Measurements from ENCODE around the gene PJA1. TPM values are rescaled to one million over a fixed set of nuclear protein-coding genes. Genes with fewer than 3 reads are reported as not detected.

PJA1 gene
- total RNA-seq, 1 donor from 2014 or later: 11.3 TPM

DNA sequence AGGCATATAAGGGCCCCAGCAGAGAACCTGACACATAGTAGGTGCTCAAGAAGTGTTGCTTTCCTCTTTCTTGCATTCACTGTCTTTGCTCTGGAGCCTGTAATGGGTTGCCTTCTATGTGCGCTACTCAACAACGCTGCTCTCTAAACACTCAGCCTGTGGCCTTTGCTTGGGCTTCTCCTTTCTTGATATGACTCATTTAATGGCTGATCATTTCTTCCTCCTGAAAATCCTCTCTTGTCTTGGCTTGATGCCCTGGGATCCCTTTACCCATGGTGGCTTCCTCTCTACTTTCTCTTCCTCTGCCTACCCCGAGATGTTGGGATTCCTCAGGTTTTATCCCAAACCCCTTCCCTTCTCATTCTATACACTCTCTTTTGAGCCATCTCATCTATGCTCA, 19.9 kb upstream of the PJA1 start:
- TF ChIP-seq, protein P1, sequence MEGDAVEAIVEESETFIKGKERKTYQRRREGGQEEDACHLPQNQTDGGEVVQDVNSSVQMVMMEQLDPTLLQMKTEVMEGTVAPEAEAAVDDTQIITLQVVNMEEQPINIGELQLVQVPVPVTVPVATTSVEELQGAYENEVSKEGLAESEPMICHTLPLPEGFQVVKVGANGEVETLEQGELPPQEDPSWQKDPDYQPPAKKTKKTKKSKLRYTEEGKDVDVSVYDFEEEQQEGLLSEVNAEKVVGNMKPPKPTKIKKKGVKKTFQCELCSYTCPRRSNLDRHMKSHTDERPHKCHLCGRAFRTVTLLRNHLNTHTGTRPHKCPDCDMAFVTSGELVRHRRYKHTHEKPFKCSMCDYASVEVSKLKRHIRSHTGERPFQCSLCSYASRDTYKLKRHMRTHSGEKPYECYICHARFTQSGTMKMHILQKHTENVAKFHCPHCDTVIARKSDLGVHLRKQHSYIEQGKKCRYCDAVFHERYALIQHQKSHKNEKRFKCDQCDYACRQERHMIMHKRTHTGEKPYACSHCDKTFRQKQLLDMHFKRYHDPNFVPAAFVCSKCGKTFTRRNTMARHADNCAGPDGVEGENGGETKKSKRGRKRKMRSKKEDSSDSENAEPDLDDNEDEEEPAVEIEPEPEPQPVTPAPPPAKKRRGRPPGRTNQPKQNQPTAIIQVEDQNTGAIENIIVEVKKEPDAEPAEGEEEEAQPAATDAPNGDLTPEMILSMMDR (IDR thresholded peaks at IDR 0.05; ENCODE audit: unreplicated experiment): no peak
- H3K27me3 Mint-ChIP-seq (ENCODE audit: unreplicated experiment): peaks cover 3% of the 10 kb centered on the region
- no peaks in the 10 kb centered on the region for H3K9me3 Mint-ChIP-seq (ENCODE audit: unreplicated experiment)
- DNase-seq (ENCODE audit: low spot score): no peak
- no peak overlapping the region for H3K27ac Mint-ChIP-seq (ENCODE audit: unreplicated experiment)
- H3K36me3 Mint-ChIP-seq (ENCODE audit: low read depth, unreplicated experiment): no peaks in the 10 kb centered on the region
- H3K4me1 Mint-ChIP-seq (ENCODE audit: unreplicated experiment): peaks cover 4% of the 10 kb centered on the region
- H3K4me3 Mint-ChIP-seq (ENCODE audit: unreplicated experiment): no peak overlapping the region

DNA sequence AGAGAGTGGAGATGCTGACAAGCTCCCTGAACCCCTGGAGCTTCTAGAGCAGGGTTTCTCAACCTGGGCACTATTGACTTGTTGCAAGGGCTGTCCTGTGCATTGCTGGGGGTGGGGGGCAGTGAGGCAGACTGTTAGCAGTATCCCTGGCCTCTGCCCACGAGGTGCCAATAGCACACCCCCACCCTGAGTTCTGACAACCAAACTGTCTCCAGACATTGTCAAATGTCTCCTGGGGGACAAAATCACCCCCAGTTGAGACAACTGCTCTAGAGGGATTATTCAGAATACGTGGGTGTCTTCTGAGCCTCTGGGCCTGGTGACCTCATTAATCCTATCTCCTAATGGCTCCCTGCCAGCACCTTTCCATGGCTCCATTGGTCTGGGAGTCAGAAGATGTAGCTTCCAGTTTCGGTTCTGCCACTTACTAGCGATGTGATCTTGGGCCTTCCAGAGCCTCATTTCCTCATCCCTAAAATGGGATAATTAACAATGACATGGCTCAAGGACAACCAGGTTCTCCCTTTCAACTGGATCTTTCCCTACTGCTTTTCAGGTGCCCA, 17.6 kb upstream of the PJA1 start:
- TF ChIP-seq, protein P1 (IDR thresholded peaks at IDR 0.05; ENCODE audit: unreplicated experiment): no peak
- Mint-ChIP-seq H3K4me1 (ENCODE audit: unreplicated experiment) (peaks cover 4% of the 10 kb centered on the region), H3K27ac (ENCODE audit: unreplicated experiment) (no peak overlapping the region), H3K36me3 (ENCODE audit: low read depth, unreplicated experiment) (no peaks in the 10 kb centered on the region), H3K9me3 (ENCODE audit: unreplicated experiment) (no peaks in the 10 kb centered on the region), H3K27me3 (ENCODE audit: unreplicated experiment) (peaks cover 7% of the 10 kb centered on the region), H3K4me3 (ENCODE audit: unreplicated experiment) (no peak overlapping the region)
- no peak for DNase-seq (ENCODE audit: low spot score)

DNA sequence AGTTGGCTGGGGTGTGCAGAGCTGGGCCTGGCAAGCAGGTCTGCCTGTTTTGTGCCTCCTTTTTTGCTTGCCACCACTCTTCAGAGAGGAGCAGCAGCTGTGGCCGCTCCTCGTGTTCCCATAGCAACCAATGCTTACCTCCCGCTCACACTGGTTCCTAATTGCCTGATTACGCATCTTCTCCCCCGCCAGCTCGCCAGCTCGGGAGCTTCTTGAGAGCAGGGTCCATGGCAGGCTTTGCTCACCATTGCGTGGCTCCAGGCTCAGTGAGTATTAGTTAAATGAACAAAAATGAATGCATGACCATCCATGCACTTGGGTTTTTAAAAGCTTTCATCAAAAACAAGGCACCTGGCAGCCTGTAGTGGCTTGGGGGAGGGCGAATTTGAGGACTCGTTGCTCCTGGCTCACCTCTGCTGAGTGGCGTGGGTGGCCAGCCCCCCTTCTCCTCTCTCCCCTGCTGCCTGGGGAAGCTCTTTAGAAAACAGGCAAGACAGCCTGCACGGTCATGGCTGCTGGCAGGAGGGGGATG, 14.2 kb upstream of the PJA1 start:
- H3K4me1 Mint-ChIP-seq (ENCODE audit: unreplicated experiment): peaks cover 4% of the 10 kb centered on the region
- no peak for DNase-seq (ENCODE audit: low spot score)
- H3K27me3 Mint-ChIP-seq (ENCODE audit: unreplicated experiment): peaks cover 10% of the 10 kb centered on the region
- H3K27ac Mint-ChIP-seq (ENCODE audit: unreplicated experiment): no peak overlapping the region
- no peaks in the 10 kb centered on the region for H3K9me3 Mint-ChIP-seq (ENCODE audit: unreplicated experiment)
- TF ChIP-seq, protein P1 (IDR thresholded peaks at IDR 0.05; ENCODE audit: unreplicated experiment): no peak
- no peaks in the 10 kb centered on the region for H3K36me3 Mint-ChIP-seq (ENCODE audit: low read depth, unreplicated experiment)
- H3K4me3 Mint-ChIP-seq (ENCODE audit: unreplicated experiment): no peak overlapping the region

DNA sequence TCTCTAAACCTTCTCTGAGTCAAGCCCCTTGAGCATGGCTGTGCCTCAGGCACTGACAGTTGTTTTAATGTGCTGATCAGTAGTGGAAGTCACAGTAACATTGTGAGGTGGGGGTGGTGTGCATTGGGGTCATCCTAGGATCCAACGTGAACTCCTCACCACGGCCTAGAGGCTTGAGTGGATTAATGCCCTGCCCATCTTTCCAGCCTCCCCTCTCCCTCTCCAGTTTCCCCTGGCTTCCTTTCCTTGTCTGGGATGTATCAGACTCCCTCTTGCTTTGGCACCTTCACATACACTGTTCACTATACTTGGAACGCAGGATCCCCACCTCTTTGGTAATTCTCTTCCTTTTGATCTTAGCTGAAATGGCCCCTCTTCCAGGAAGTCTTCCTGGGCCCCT, 13.3 kb upstream of the PJA1 start:
- Mint-ChIP-seq H3K9me3 (ENCODE audit: unreplicated experiment) (no peaks in the 10 kb centered on the region), H3K4me1 (ENCODE audit: unreplicated experiment) (peaks cover 4% of the 10 kb centered on the region), H3K27me3 (ENCODE audit: unreplicated experiment) (peaks cover 10% of the 10 kb centered on the region), H3K4me3 (ENCODE audit: unreplicated experiment) (no peak overlapping the region), H3K36me3 (ENCODE audit: low read depth, unreplicated experiment) (no peaks in the 10 kb centered on the region), H3K27ac (ENCODE audit: unreplicated experiment) (no peak overlapping the region)
- DNase-seq (ENCODE audit: low spot score): no peak
- TF ChIP-seq, protein P1 (IDR thresholded peaks at IDR 0.05; ENCODE audit: unreplicated experiment): no peak

DNA sequence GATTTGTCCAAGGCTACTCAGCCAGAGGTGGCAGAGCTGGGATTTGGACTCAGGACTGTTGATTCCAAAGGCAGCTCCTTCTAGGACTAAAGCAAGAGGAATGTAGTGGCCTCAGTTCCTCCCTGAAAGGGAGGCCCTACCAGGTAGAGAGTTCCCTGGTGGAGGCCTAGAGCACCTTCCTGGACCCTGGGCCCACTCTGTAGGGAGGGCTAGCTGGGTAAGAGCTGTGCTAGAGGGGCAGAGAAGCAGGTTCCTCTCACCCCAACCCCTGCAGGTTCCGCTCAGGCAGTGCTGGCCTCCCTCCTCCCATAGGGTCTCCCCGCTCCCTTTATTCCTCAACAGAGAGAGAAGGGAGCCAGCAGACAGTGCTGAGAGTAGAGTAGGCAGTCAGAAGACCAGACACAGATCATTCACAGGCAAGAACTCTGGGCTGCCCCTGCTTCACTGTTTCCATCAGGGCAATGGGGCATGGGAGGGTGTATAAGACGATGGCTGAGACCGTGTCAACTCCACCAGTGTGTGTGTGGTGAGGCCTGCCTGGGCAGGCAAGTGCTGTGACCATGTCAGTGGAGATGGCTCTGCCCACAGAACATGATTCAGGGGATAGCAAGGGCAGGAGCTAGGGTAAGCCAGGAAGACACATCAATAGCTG, 12.4 kb upstream of the PJA1 start:
- peaks cover 4% of the 10 kb centered on the region for H3K4me1 Mint-ChIP-seq (ENCODE audit: unreplicated experiment)
- H3K9me3 Mint-ChIP-seq (ENCODE audit: unreplicated experiment): no peaks in the 10 kb centered on the region
- TF ChIP-seq, protein P1 (IDR thresholded peaks at IDR 0.05; ENCODE audit: unreplicated experiment): no peak
- H3K4me3 Mint-ChIP-seq (ENCODE audit: unreplicated experiment): no peak overlapping the region
- H3K27ac Mint-ChIP-seq (ENCODE audit: unreplicated experiment): no peak overlapping the region
- peaks cover 10% of the 10 kb centered on the region for H3K27me3 Mint-ChIP-seq (ENCODE audit: unreplicated experiment)
- DNase-seq (ENCODE audit: low spot score): no peak
- H3K36me3 Mint-ChIP-seq (ENCODE audit: low read depth, unreplicated experiment): no peaks in the 10 kb centered on the region

All from endothelial cell (in vitro differentiated cells).